OCI-LY3 (cell line): ENCODE results near the gene SH3BGRL3.

Source experiments
- H2AFZ ChIP-seq: fragments of 200-600, 300-600 bp; shearing (Covaris generic); 2 replicates; pipeline ENCODE4 v1.6.0; 2014; ENCODE audit warnings: antibody characterized with exemption, low read depth, low read length
- H3K27ac ChIP-seq: fragments of 200-600, 300-600 bp; sonication (generic); 2 replicates; pipeline ENCODE4 v1.5.1; 2014; ENCODE audit warnings: mild to moderate bottlenecking, low read length, moderate library complexity, mixed read lengths
- H3K27me3 ChIP-seq: fragments of 200-600, 300-600 bp; sonication (generic); 2 replicates; pipeline ENCODE4 v1.6.1; 2014; ENCODE audit warnings: low read depth, low read length, mixed read lengths
- H3K36me3 ChIP-seq: fragments of 200-600, 300-600 bp; sonication (generic); replicated peaks from 2 replicates; pipeline ENCODE3; 2014; ENCODE audit warnings: low read depth, low read length, mixed read lengths
- H3K4me1 ChIP-seq: fragments of 300-600, 200-600 bp; sonication (generic); 2 replicates; pipeline ENCODE4 v1.6.1; 2014; ENCODE audit warnings: low read length, mixed read lengths
- H3K4me2 ChIP-seq: fragments of 200-600, 300-600 bp; sonication (generic); 2 replicates; pipeline ENCODE4 v1.6.1; 2014; ENCODE audit warnings: low read length, mixed read lengths
- H3K4me3 ChIP-seq: fragments of 300-600, 200-600 bp; sonication (generic); 2 replicates; pipeline ENCODE4 v1.5.1; 2014; ENCODE audit warnings: antibody characterized with exemption, mild to moderate bottlenecking, low read length, moderate library complexity
- H3K79me2 ChIP-seq: fragments of 300-600, 200-600 bp; shearing (Covaris generic); 2 replicates; pipeline ENCODE4 v1.6.1; 2014; ENCODE audit warnings: mild to moderate bottlenecking, low read length, mixed read lengths
- H3K9ac ChIP-seq: fragments of 300-600, 200-600 bp; shearing (Covaris generic); 2 replicates; pipeline ENCODE4 v1.6.0; 2014; ENCODE audit warnings: mild to moderate bottlenecking, low read length, moderate library complexity
- H3K9me3 ChIP-seq: fragments of 200-600, 300-600 bp; shearing (Covaris generic); 2 replicates; pipeline ENCODE4 v1.6.1; 2014; ENCODE audit warnings: low read length, mixed read lengths; ENCODE audit not compliant: insufficient read depth
- H4K20me1 ChIP-seq: fragments of 200-600, 300-600 bp; sonication (generic); 2 replicates; pipeline ENCODE4 v1.6.1; 2016; ENCODE audit warnings: low read length, mixed read lengths; ENCODE audit not compliant: insufficient read depth
- EZH2phosphoT487 ChIP-seq: fragments of 200-600 bp; shearing (Covaris generic); IDR thresholded peaks from 2 replicates; pipeline ENCODE4 v1.6.1; 2018; ENCODE audit warnings: antibody characterized with exemption, mixed run types, low read depth
- TF ChIP-seq, protein P1 (sequence below): fragments of 200-600, 300-600 bp; sonication (generic); IDR thresholded peaks from 2 replicates; pipeline ENCODE4 v1.5.1; 2014; ENCODE audit warnings: antibody characterized with exemption, low read length, low read depth

Gene SH3BGRL3

DNA sequence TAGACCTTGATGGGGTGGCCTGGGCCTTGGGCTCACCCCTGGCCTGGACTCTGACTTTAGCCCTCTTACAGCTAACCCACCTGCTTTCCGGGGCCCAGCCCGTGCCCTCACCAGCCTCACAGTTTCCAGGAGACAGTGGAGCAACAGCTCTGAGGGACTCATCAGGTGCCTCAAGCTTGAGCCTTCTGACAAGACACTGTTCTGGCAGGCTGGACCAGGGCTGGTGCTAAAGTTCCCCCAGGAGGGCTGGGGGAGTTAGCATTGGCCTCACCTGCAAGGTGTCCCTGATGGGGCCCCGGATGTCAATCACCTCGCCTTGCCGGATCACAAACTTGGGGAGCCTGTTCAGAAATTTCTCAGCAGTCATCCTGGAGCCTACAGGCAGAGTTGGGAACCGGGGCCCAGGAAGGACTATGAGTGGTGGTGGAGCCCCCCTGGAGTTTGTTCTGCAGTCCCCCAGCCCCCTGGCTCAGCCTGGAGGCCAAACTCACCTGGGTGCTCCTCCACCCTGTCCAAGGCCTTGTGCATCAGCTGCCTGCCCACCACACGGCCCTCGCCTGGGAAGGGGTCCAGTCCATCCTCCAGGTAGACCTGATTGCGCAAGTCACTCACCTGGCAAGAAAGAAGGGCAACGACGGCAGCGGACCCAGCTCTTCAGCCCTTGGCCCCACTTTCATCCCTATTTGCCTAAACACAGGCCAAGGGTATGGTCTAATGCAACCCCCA lies 4.1 kb downstream of the SH3BGRL3 start:
- TF ChIP-seq, protein P1, sequence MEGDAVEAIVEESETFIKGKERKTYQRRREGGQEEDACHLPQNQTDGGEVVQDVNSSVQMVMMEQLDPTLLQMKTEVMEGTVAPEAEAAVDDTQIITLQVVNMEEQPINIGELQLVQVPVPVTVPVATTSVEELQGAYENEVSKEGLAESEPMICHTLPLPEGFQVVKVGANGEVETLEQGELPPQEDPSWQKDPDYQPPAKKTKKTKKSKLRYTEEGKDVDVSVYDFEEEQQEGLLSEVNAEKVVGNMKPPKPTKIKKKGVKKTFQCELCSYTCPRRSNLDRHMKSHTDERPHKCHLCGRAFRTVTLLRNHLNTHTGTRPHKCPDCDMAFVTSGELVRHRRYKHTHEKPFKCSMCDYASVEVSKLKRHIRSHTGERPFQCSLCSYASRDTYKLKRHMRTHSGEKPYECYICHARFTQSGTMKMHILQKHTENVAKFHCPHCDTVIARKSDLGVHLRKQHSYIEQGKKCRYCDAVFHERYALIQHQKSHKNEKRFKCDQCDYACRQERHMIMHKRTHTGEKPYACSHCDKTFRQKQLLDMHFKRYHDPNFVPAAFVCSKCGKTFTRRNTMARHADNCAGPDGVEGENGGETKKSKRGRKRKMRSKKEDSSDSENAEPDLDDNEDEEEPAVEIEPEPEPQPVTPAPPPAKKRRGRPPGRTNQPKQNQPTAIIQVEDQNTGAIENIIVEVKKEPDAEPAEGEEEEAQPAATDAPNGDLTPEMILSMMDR = no peak
- TF ChIP-seq EZH2phosphoT487 = no peak
- H3K9me3 ChIP-seq = no peaks in the 10 kb centered on the region; the same call in 1 of the 2 replicates
- H3K4me2 ChIP-seq = no peak overlapping the region
- H2AFZ ChIP-seq = no peak overlapping the region
- H3K9ac ChIP-seq = no peak overlapping the region
- peaks cover 33% of the 10 kb centered on the region for H3K4me1 ChIP-seq
- no peaks in the 10 kb centered on the region for H3K27me3 ChIP-seq
- H4K20me1 ChIP-seq = no peaks in the 10 kb centered on the region
- peaks cover 2% of the 10 kb centered on the region for H3K36me3 ChIP-seq
- H3K27ac ChIP-seq = no peak overlapping the region
- H3K79me2 ChIP-seq = no peaks in the 10 kb centered on the region
- no peak overlapping the region for H3K4me3 ChIP-seq

- H3K9me3 ChIP-seq = peaks cover 3% of the 10 kb centered on the region; the same call in 1 of the 2 replicates
- H3K27ac ChIP-seq = no peak overlapping the region
- TF ChIP-seq, protein P1 = peak; percentile 75
- no peak for TF ChIP-seq EZH2phosphoT487
- H2AFZ ChIP-seq = no peak overlapping the region
- H3K4me3 ChIP-seq = no peak overlapping the region
- H4K20me1 ChIP-seq = no peaks in the 10 kb centered on the region
- no peaks in the 10 kb centered on the region for H3K79me2 ChIP-seq
- H3K36me3 ChIP-seq = no peaks in the 10 kb centered on the region
- H3K4me2 ChIP-seq = no peak overlapping the region
- H3K9ac ChIP-seq = no peak overlapping the region
- H3K4me1 ChIP-seq = peaks cover 35% of the 10 kb centered on the region
- no peaks in the 10 kb centered on the region for H3K27me3 ChIP-seq
These were observed 4.9 kb downstream of the SH3BGRL3 start for GRCh38 chr1:26284597-26285347.

DNA sequence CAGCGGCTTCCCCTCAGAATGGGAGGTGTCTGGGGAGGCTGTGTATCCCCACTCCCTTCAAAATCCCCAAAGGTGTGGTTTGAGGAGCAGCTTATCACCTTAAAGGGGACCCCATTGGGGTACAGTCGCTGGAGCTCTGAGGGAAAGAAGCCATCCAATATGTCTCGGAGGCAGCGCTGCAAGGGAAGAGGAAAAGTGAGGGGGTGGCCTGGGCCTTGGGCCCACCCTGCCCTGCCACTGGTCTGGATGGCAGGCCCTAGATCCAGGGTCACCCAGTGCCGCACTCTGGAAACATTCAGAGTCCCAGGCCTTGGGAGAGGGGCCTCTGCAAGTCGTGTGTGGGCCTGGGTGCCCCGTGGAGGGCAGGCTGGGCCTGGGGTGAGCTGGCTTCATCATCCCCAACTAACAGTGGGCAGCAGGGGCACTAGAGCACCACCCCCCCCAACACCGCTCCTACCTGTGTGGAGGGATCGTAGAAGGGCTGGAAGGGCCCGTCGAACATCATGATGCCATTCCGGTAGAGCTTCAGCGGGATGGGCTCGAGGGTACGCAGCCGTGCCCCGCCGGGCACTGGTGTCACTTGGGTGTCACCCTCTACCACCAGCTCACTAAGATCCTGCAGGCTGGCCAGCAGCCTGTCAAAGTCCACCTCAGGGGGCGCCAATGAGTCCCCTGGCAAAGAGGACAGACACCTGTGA lies 5.6 kb downstream of the SH3BGRL3 start:
- Histone ChIP-seq H3K9me3 (peaks cover 10% of the 10 kb centered on the region; the same call in 1 of the 2 replicates), H3K4me3 (no peak overlapping the region), H3K27me3 (no peaks in the 10 kb centered on the region), H3K9ac (no peak overlapping the region), H3K4me2 (no peak overlapping the region), H3K4me1 (peaks cover 40% of the 10 kb centered on the region), H3K79me2 (no peaks in the 10 kb centered on the region), H4K20me1 (no peaks in the 10 kb centered on the region), H3K36me3 (no peaks in the 10 kb centered on the region), H2AFZ (no peak overlapping the region), H3K27ac (no peak overlapping the region)
- no peak for TF ChIP-seq EZH2phosphoT487
- TF ChIP-seq, protein P1 = peak; percentile 35

- no peak for TF ChIP-seq EZH2phosphoT487
- TF ChIP-seq, protein P1 = no peak
- Histone ChIP-seq H3K79me2 (no peaks in the 10 kb centered on the region), H3K9ac (no peak overlapping the region), H3K4me3 (no peak overlapping the region), H3K36me3 (no peaks in the 10 kb centered on the region), H4K20me1 (no peaks in the 10 kb centered on the region), H3K27ac (no peak overlapping the region), H2AFZ (no peak overlapping the region), H3K27me3 (no peaks in the 10 kb centered on the region), H3K4me2 (no peak overlapping the region), H3K9me3 (peaks cover 10% of the 10 kb centered on the region; the same call in 1 of the 2 replicates), H3K4me1 (peaks cover 44% of the 10 kb centered on the region)
These were observed 6.2 kb downstream of the SH3BGRL3 start for GRCh38 chr1:26286064-26286416.
